HG03469 (cell line): Measurements from ENCODE around the gene MAP2K7.
"Not testable (repeated sequence)": the region's sequence is repeated elsewhere in the genome, so short reads cannot be mapped to it uniquely, and the experiment has no call there.

ENCODE experiments used
- ATAC-seq: cut with Tn5 transposase; IDR thresholded peaks from one replicate; pipeline ENCODE4 v1.9.1; 2021; ENCODE audit warnings: mild to moderate bottlenecking, moderate library complexity, moderate number of reproducible peaks; ENCODE audit not compliant: unreplicated experiment

MAP2K7 gene

GRCh38 chr19:7959211-7959610 lies 55.5 kb downstream of the MAP2K7 start:
- ATAC-seq = no peak

GRCh38 chr19:7961082-7961481 lies 57.4 kb downstream of the MAP2K7 start:
- ATAC-seq = not testable (repeated sequence)

GRCh38 chr19:7961920-7962626 lies 58.4 kb downstream of the MAP2K7 start:
- no peak for ATAC-seq

GRCh38 chr19:7962644-7963268 lies 59.1 kb downstream of the MAP2K7 start:
- ATAC-seq = no peak

- ATAC-seq = no peak
Measured at GRCh38 chr19:7963566-7963965, 59.9 kb downstream of the MAP2K7 start.
